ENCODE results near the gene FNDC11.

GRCh38 chr20:63553933-63554290 lies at the start of gene FNDC11:
- TF ChIP-seq CTCF (IDR thresholded peaks at IDR 0.05 in 8 of 11, conservative IDR thresholded peaks at IDR 0.05 in 3 of 11): no peak
- TF ChIP-seq POLR2A (IDR thresholded peaks at IDR 0.05): no peak
- TF ChIP-seq POLR2AphosphoS5 (IDR thresholded peaks at IDR 0.05): peak in 2 of 3 donors; percentile 35 to 53
